HepG2 (cell line): ENCODE data around the gene VARS1. TPM values are rescaled to one million over a fixed set of nuclear protein-coding genes. Genes with fewer than 3 reads are reported as not detected.

Source experiments
- ATM ChIP-seq: fragments of 450-650 bp; IDR thresholded peaks from 2 replicates; pipeline ENCODE4 v1.7.1; 2017; ENCODE audit warnings: mild to moderate bottlenecking, borderline replicate concordance
- CENPBD1 ChIP-seq: sonication (generic); formaldehyde crosslinking; IDR thresholded peaks from 2 replicates; pipeline ENCODE4 v1.8.0; 2022; ENCODE audit warnings: missing genetic modification reagents, low read depth, mild to moderate bottlenecking, borderline replicate concordance
- FOXJ3 ChIP-seq: sonication (generic); formaldehyde crosslinking; IDR thresholded peaks from 2 replicates; pipeline ENCODE4 v1.4.0; 2020; ENCODE audit warnings: missing genetic modification reagents, mild to moderate bottlenecking, borderline replicate concordance
- FOXO1 ChIP-seq: sonication (generic); formaldehyde crosslinking; IDR thresholded peaks from 2 replicates; pipeline ENCODE4 v1.4.0; 2020; ENCODE audit warnings: missing genetic modification reagents
- KDM3A ChIP-seq: IDR thresholded peaks from 2 replicates; pipeline ENCODE4 v1.6.1; 2018; ENCODE audit warnings: low read depth, missing compliant biosample characterization
- MXD3 ChIP-seq: IDR thresholded peaks from 2 replicates; pipeline ENCODE4 v1.6.1; 2016; ENCODE audit warnings: mild to moderate bottlenecking, missing biosample characterization, missing genetic modification reagents
- NR0B2 ChIP-seq: sonication (generic); formaldehyde crosslinking; IDR thresholded peaks from 2 replicates; pipeline ENCODE4 v1.4.0; 2020; ENCODE audit warnings: mild to moderate bottlenecking, missing genetic modification reagents
- NRL ChIP-seq: sonication (generic); formaldehyde crosslinking; IDR thresholded peaks from 2 replicates; pipeline ENCODE4 v1.5.0; 2020; ENCODE audit warnings: missing genetic modification reagents, mild to moderate bottlenecking, moderate library complexity, borderline replicate concordance
- SMAD3 ChIP-seq: sonication (generic); formaldehyde crosslinking; IDR thresholded peaks from 2 replicates; pipeline ENCODE4 v1.4.0; 2020; ENCODE audit warnings: missing genetic modification reagents
- U2AF2 ChIP-seq: fragments of 200-400 bp; formaldehyde crosslinking; IDR thresholded peaks from 2 replicates; pipeline ENCODE4 v1.6.1; 2017; ENCODE audit warnings: low read depth, mild to moderate bottlenecking, low read length
- ZBTB3 ChIP-seq: sonication (generic); formaldehyde crosslinking; IDR thresholded peaks from 2 replicates; pipeline ENCODE4 v1.4.0; 2020; ENCODE audit warnings: low read depth, mild to moderate bottlenecking, moderate library complexity, missing genetic modification reagents, borderline replicate concordance
- ZBTB42 ChIP-seq: sonication (generic); formaldehyde crosslinking; IDR thresholded peaks from 2 replicates; pipeline ENCODE4 v1.5.0; 2020; ENCODE audit warnings: mild to moderate bottlenecking, missing genetic modification reagents
- ZNF263 ChIP-seq: sonication (generic); formaldehyde crosslinking; IDR thresholded peaks from 2 replicates; pipeline ENCODE4 v1.4.0; 2020; ENCODE audit warnings: missing genetic modification reagents
- ZNF30 ChIP-seq: sonication (generic); formaldehyde crosslinking; IDR thresholded peaks from 2 replicates; pipeline ENCODE4 v1.5.0; 2020; ENCODE audit warnings: mild to moderate bottlenecking, missing genetic modification reagents
- ZNF432 ChIP-seq: sonication (generic); formaldehyde crosslinking; IDR thresholded peaks from 2 replicates; pipeline ENCODE4 v1.5.0; 2020; ENCODE audit warnings: missing genetic modification reagents, mild to moderate bottlenecking, borderline replicate concordance
- ZNF572 ChIP-seq: sonication (generic); formaldehyde crosslinking; IDR thresholded peaks from 2 replicates; pipeline ENCODE4 v1.5.1; 2020; ENCODE audit warnings: mild to moderate bottlenecking, missing genetic modification reagents
- ZNF598 ChIP-seq: sonication (generic); formaldehyde crosslinking; IDR thresholded peaks from 2 replicates; pipeline ENCODE4 v1.5.1; 2020; ENCODE audit warnings: mild to moderate bottlenecking, missing genetic modification reagents, borderline replicate concordance
- ZNF607 ChIP-seq: sonication (generic); formaldehyde crosslinking; IDR thresholded peaks from 2 replicates; pipeline ENCODE4 v1.5.1; 2020; ENCODE audit warnings: missing genetic modification reagents, mild to moderate bottlenecking, borderline replicate concordance
- ZNF709 ChIP-seq: sonication (generic); formaldehyde crosslinking; IDR thresholded peaks from 2 replicates; pipeline ENCODE4 v1.5.0; 2020; ENCODE audit warnings: mild to moderate bottlenecking, missing genetic modification reagents
- ZNF775 ChIP-seq: sonication (generic); formaldehyde crosslinking; IDR thresholded peaks from 2 replicates; pipeline ENCODE4 v1.4.0; 2020; ENCODE audit warnings: missing genetic modification reagents, mild to moderate bottlenecking, moderate library complexity, borderline replicate concordance
- ZSCAN31 ChIP-seq: sonication (generic); formaldehyde crosslinking; IDR thresholded peaks from 2 replicates; pipeline ENCODE4 v1.5.0; 2020; ENCODE audit warnings: low read depth, mild to moderate bottlenecking, missing genetic modification reagents
- polyA plus RNA-seq, 8 experiments: library from polyadenylated mRNA; depleted of rRNA in 3 of 8; stranded (reverse) in 7 of 8; unstranded in 1 of 8; fragments of >200 nt; fragmentation: Illumina TruSeq in 4 of 8; extraction: Trizol in 4 of 8; gene quantifications; 2 replicates each; pipeline versions ENCODE4 v1.2.1 to v1.2.3, GENCODE V29; 2011 to 2016; ENCODE audit warnings: low read depth in 4 of 8, missing spikeins in 1 of 8, mixed read lengths in 1 of 8; ENCODE audit not compliant: insufficient read depth in 1 of 8
- total RNA-seq, 5 experiments: library from RNA; depleted of rRNA; stranded (reverse); fragments of >200 nt; fragmentation: Illumina TruSeq; extraction: Trizol; gene quantifications; 2 replicates each; pipeline ENCODE4 v1.2.3, GENCODE V29; 2016; ENCODE audit warnings: low read depth in 1 of 5
- TF ChIP-seq, protein P1 (sequence below), 2 experiments: IDR thresholded peaks; 2 replicates each; pipeline ENCODE4 v1.6.1; 2011 to 2012; ENCODE audit warnings: low read length in 2 of 2, borderline replicate concordance in 1 of 2, low read depth in 1 of 2, mild to moderate bottlenecking in 1 of 2, moderate library complexity in 1 of 2
- TF ChIP-seq, protein P2 (sequence below): sonication (generic); formaldehyde crosslinking; IDR thresholded peaks from 2 replicates; pipeline ENCODE4 v1.4.0; 2020; ENCODE audit warnings: missing genetic modification reagents

The VARS1 gene
- total and polyA plus RNA-seq, 2 of the 13 experiments (the other 11 are each of a cell fraction or from before 2014, with no cell fraction given): 14.7 to 56.1 TPM

DNA sequence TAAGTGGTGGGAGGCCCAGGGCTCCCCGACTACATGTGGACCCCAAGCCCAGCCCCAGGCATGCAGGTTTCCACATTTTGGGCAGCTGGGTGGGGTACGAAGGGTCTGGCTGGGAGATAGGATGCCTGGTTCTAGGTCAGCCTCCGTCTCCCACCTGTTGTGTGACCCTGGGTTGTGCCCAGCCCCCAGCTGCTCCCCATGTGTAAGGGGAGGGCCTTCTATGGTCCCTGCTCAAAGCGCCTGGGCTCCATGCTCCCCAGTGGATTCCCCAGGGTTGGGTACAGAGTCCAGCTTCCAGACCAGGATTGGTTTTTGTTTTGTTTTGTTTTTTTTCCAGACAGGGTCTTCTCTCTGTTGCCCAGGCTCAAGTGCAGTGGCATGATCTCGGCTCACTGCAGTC is 17.4 kb downstream of the VARS1 start (continued):
- TF ChIP-seq ZSCAN31 (CRISPR knock-in tag) (no peak), FOXO1 (CRISPR knock-in tag) (no peak), ZNF775 (CRISPR knock-in tag) (no peak), ZNF263 (CRISPR knock-in tag) (no peak), NR0B2 (CRISPR knock-in tag) (no peak), KDM3A (CRISPR knock-in tag) (no peak), CENPBD1 (CRISPR knock-in tag) (no peak), ZBTB3 (CRISPR knock-in tag) (no peak), ZNF598 (CRISPR knock-in tag) (0 out of 2 replicates have a peak, but pooled peaks have one; percentile 62), MXD3 (CRISPR knock-in tag) (no peak), ZNF432 (CRISPR knock-in tag) (no peak), U2AF2 (no peak), ZNF709 (CRISPR knock-in tag) (no peak), ZNF30 (CRISPR knock-in tag) (no peak), ATM (no peak), FOXJ3 (CRISPR knock-in tag) (0 out of 2 replicates have a peak, but pooled peaks have one; percentile 47), ZNF607 (CRISPR knock-in tag) (no peak), ZBTB42 (CRISPR knock-in tag) (no peak), NRL (no peak), SMAD3 (CRISPR knock-in tag) (no peak), ZNF572 (CRISPR knock-in tag) (no peak)
- TF ChIP-seq, protein P1, sequence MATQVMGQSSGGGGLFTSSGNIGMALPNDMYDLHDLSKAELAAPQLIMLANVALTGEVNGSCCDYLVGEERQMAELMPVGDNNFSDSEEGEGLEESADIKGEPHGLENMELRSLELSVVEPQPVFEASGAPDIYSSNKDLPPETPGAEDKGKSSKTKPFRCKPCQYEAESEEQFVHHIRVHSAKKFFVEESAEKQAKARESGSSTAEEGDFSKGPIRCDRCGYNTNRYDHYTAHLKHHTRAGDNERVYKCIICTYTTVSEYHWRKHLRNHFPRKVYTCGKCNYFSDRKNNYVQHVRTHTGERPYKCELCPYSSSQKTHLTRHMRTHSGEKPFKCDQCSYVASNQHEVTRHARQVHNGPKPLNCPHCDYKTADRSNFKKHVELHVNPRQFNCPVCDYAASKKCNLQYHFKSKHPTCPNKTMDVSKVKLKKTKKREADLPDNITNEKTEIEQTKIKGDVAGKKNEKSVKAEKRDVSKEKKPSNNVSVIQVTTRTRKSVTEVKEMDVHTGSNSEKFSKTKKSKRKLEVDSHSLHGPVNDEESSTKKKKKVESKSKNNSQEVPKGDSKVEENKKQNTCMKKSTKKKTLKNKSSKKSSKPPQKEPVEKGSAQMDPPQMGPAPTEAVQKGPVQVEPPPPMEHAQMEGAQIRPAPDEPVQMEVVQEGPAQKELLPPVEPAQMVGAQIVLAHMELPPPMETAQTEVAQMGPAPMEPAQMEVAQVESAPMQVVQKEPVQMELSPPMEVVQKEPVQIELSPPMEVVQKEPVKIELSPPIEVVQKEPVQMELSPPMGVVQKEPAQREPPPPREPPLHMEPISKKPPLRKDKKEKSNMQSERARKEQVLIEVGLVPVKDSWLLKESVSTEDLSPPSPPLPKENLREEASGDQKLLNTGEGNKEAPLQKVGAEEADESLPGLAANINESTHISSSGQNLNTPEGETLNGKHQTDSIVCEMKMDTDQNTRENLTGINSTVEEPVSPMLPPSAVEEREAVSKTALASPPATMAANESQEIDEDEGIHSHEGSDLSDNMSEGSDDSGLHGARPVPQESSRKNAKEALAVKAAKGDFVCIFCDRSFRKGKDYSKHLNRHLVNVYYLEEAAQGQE (IDR thresholded peaks at IDR 0.05; ENCODE audit: borderline replicate concordance in 1 of 2, low read depth in 1 of 2, low read length in 2 of 2): no peak
- TF ChIP-seq, protein P2, sequence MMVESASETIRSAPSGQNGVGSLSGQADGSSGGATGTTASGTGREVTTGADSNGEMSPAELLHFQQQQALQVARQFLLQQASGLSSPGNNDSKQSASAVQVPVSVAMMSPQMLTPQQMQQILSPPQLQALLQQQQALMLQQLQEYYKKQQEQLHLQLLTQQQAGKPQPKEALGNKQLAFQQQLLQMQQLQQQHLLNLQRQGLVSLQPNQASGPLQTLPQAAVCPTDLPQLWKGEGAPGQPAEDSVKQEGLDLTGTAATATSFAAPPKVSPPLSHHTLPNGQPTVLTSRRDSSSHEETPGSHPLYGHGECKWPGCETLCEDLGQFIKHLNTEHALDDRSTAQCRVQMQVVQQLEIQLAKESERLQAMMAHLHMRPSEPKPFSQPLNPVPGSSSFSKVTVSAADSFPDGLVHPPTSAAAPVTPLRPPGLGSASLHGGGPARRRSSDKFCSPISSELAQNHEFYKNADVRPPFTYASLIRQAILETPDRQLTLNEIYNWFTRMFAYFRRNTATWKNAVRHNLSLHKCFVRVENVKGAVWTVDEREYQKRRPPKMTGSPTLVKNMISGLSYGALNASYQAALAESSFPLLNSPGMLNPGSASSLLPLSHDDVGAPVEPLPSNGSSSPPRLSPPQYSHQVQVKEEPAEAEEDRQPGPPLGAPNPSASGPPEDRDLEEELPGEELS (CRISPR knock-in tag): no peak
